A549 (cell line): ENCODE results near the gene CELA3B. TPM values are rescaled to one million over a fixed set of nuclear protein-coding genes. Genes with fewer than 3 reads are reported as not detected.
"Not testable (repeated sequence)": the region's sequence is repeated elsewhere in the genome, so short reads cannot be mapped to it uniquely, and the experiment has no call there.

ENCODE experiments used
- ATAC-seq, 2 experiments: fragments of 200-7000 bp in 1 of 2; fragments of >200 bp in 1 of 2; cut with Nextera tagmentation in 1 of 2; cut with Tn5 transposase in 1 of 2; 3 replicates each; pipeline versions ENCODE4 v1.8.0 to v1.9.1; 2018 to 2020; ENCODE audit warnings: mild to moderate bottlenecking in 1 of 2, moderate library complexity in 1 of 2
- CTCF ChIA-PET: fragments of 300-600 bp; sonication (Branson Sonifier 250); formaldehyde crosslinking; extraction: SDS; loops from one replicate; lab custom pipeline; 2021; ENCODE audit warnings: antibody characterized with exemption, inconsistent platforms; lab: Yijun Ruan, JAX
- POLR2A ChIA-PET: fragments of 350-600 bp; formaldehyde crosslinking; extraction: SDS; loops from one replicate; lab custom pipeline; 2021; ENCODE audit warnings: antibody characterized with exemption, inconsistent platforms; lab: Yijun Ruan, JAX
- DNase-seq, 2 experiments: peaks; one replicate each; pipeline versions ENCODE4 v3.0.0 to v3.0.0-alpha.2; 2011 to 2016; ENCODE audit warnings: low read depth in 1 of 2, low spot score in 1 of 2
- FAIRE-seq: peaks from 2 replicates; lab custom pipeline; 2011; peaks lifted over from hg19 to GRCh38; lab: Jason Lieb, UNC
- H3K27ac ChIP-seq, 2 experiments: fragments of >200 bp; sonication (Bioruptor Twin); formaldehyde crosslinking; 3 replicates each; pipeline ENCODE4 v1.5.1; 2016 to 2017
- H3K4me1 ChIP-seq: fragments of >200 bp; sonication (Bioruptor Twin); formaldehyde crosslinking; 3 replicates; pipeline ENCODE4 v1.6.1; 2016
- H3K4me2 ChIP-seq: fragments of >200 bp; sonication (Bioruptor Twin); formaldehyde crosslinking; 3 replicates; pipeline ENCODE4 v1.6.1; 2016
- H3K4me3 ChIP-seq: fragments of >200 bp; sonication (Bioruptor Twin); formaldehyde crosslinking; 3 replicates; pipeline ENCODE4 v1.5.1; 2016
- H3K9me3 ChIP-seq: fragments of >200 bp; sonication (Bioruptor Twin); formaldehyde crosslinking; 3 replicates; pipeline ENCODE4 v1.6.1; 2016
- CTCF ChIP-seq: fragments of >200 bp; sonication (Bioruptor Twin); formaldehyde crosslinking; IDR thresholded peaks from 3 replicates; pipeline ENCODE4 v1.5.1; 2016
- RAD21 ChIP-seq, 2 experiments: fragments of >200 bp in 1 of 2; sonication (Bioruptor Twin) in 1 of 2; formaldehyde crosslinking in 1 of 2; IDR thresholded peaks in 1 of 2; conservative IDR thresholded peaks in 1 of 2; 2 replicates in 1 of 2; 3 replicates in 1 of 2; pipeline ENCODE4 v1.6.1; 2012 to 2018; ENCODE audit warnings: inconsistent platforms in 1 of 2
- WGBS: methylation state at CpG from one replicate; pipeline ENCODE4 v1.1.6; 2017; ENCODE audit errors: missing lambda C conversion rate; 5-methylcytosine and 5-hydroxymethylcytosine counted together
- polyA plus RNA-seq, 4 experiments: library from polyadenylated mRNA; depleted of rRNA in 3 of 4; stranded (reverse); fragments of >200 nt; fragmentation: RNase III in 1 of 4; extraction: RNeasy Plus Mini Kit Qiagen cat#74134 plus additional on column Dnase treatment in 1 of 4; gene quantifications; 2 replicates in 3 of 4; 3 replicates in 1 of 4; pipeline ENCODE4 v1.2.3, GENCODE V29; 2011 to 2017

The CELA3B gene
- polyA plus RNA-seq, 2 of the 4 experiments (the other 2 are of a cell fraction) = not detected

- ATAC-seq = peak; percentile 87 to 96
- CTCF ChIA-PET, FAIRE-seq, H3K9me3 ChIP-seq, POLR2A ChIA-PET, H3K4me2 ChIP-seq, H3K4me1 ChIP-seq, H3K27ac ChIP-seq, H3K4me3 ChIP-seq: not testable (repeated sequence)
- TF ChIP-seq RAD21 (conservative IDR thresholded peaks at IDR 0.05 in 1 of 2, IDR thresholded peaks at IDR 0.05 in 1 of 2) (peak; percentile 34 to 48), CTCF (peak; percentile 31; the same call in 1 of the 3 replicates)
- 67% methylated on average over 15 of the region's 18 CpGs for WGBS
- peak in 1 of 2 experiments; percentile 35 for DNase-seq
Observed at GRCh38 chr1:22005261-22006149, 28.7 kb downstream of the CELA3B start.

GRCh38 chr1:22006736-22007135, 29.9 kb downstream of the CELA3B start:
- 88% methylated on average over 13 of the region's 13 CpGs for WGBS
- H3K27ac ChIP-seq = not testable (repeated sequence)

GRCh38 chr1:22007262-22007661, 30.4 kb downstream of the CELA3B start:
- H3K4me1 ChIP-seq, ATAC-seq, POLR2A ChIA-PET, FAIRE-seq, H3K27ac ChIP-seq, H3K4me2 ChIP-seq, H3K9me3 ChIP-seq, H3K4me3 ChIP-seq, DNase-seq: not testable (repeated sequence)
- CTCF ChIA-PET = interaction anchor here (1.3 kb wide), 1 partner anchor 15 kb away, joined by 3 read pairs; no protein-coding TSS in a partner anchor
- 83% methylated on average over 4 of the region's 10 CpGs for WGBS

More at GRCh38 chr1:22006736-22007135, 29.9 kb downstream of the CELA3B start:
- POLR2A ChIA-PET, ATAC-seq, H3K4me2 ChIP-seq, H3K4me3 ChIP-seq, FAIRE-seq, H3K4me1 ChIP-seq, H3K9me3 ChIP-seq, DNase-seq: not testable (repeated sequence)
- CTCF ChIA-PET = interaction anchor here (1.3 kb wide), 1 partner anchor 16 kb away, joined by 3 read pairs; no protein-coding TSS in a partner anchor

GRCh38 chr1:22009566-22009965, 32.7 kb downstream of the CELA3B start:
- H3K4me3 ChIP-seq, H3K27ac ChIP-seq, CTCF ChIA-PET, DNase-seq, POLR2A ChIA-PET, H3K9me3 ChIP-seq, H3K4me2 ChIP-seq, ATAC-seq, FAIRE-seq, H3K4me1 ChIP-seq: not testable (repeated sequence)
- WGBS = 72% methylated on average over 4 of the region's 11 CpGs

GRCh38 chr1:22012752-22013151, 35.9 kb downstream of the CELA3B start:
- DNase-seq, ATAC-seq, CTCF ChIA-PET, POLR2A ChIA-PET, H3K4me1 ChIP-seq, H3K27ac ChIP-seq, H3K4me3 ChIP-seq, H3K9me3 ChIP-seq, H3K4me2 ChIP-seq, FAIRE-seq: not testable (repeated sequence)
- 47% methylated on average over 4 of the region's 4 CpGs for WGBS

- 71% methylated on average over 13 of the region's 13 CpGs for WGBS
- CTCF ChIA-PET, ATAC-seq: not testable (repeated sequence)
Observed at GRCh38 chr1:22014575-22015206, 37.9 kb downstream of the CELA3B start.

More at GRCh38 chr1:22014575-22015206, 37.9 kb downstream of the CELA3B start:
- POLR2A ChIA-PET = interaction anchor here (0.9 kb wide), 1 partner anchor 11 kb away, joined by 3 read pairs; no protein-coding TSS in a partner anchor
- DNase-seq, H3K27ac ChIP-seq, FAIRE-seq, H3K4me3 ChIP-seq, H3K9me3 ChIP-seq, H3K4me1 ChIP-seq, H3K4me2 ChIP-seq: not testable (repeated sequence)
